GM12872 (cell line): Measurements from ENCODE around the gene CCDC14.

Source experiments
- CTCF ChIP-seq: IDR thresholded peaks from 3 replicates; pipeline ENCODE4 v1.5.1; 2011; ENCODE audit warnings: low read depth, mild to moderate bottlenecking, low read length, moderate library complexity; ENCODE audit not compliant: insufficient read depth

CCDC14 gene

GRCh38 chr3:123892195-123892594, 68.8 kb downstream of the CCDC14 start:
- no peak for TF ChIP-seq CTCF

GRCh38 chr3:123884993-123885392, 76.0 kb downstream of the CCDC14 start:
- no peak for TF ChIP-seq CTCF

- no peak for TF ChIP-seq CTCF
Observed at GRCh38 chr3:123884203-123884831, 76.7 kb downstream of the CCDC14 start, which contains the start of gene MYLK. Gene MYLK, minus strand, starts transcription at chr3:123884332. Its CDS starts 90,491 bp downstream, at chr3:123793841.

- TF ChIP-seq CTCF, result no peak
Observed at GRCh38 chr3:123883701-123884202, 77.3 kb downstream of the CCDC14 start.

GRCh38 chr3:123883111-123883510, 77.9 kb downstream of the CCDC14 start:
- TF ChIP-seq CTCF, result no peak

- no peak for TF ChIP-seq CTCF
Observed at GRCh38 chr3:123881771-123882170, 79.3 kb downstream of the CCDC14 start.

- TF ChIP-seq CTCF, result peak; percentile 37; the same call in 2 of the 3 replicates
Observed at GRCh38 chr3:123880998-123881561, 79.9 kb downstream of the CCDC14 start.
